Suprapubic skin (tissue), 4 donors: ENCODE data around the gene HDGFL2. TPM values are rescaled to one million over a fixed set of nuclear protein-coding genes. Genes with fewer than 3 reads are reported as not detected.
A peak's percentile ranks its signal among the peaks of the same experiment; 100 is the strongest.

Experiments
- DNase-seq, 2 donors: peaks; one replicate each; pipeline ENCODE4 v3.0.0-alpha.2; 2019; ENCODE audit warnings: low spot score in 2 of 2
- H3K27ac ChIP-seq: fragments of 200-600 bp; sonication (generic); one replicate; pipeline ENCODE4 v1.5.1; 2019
- H3K27me3 ChIP-seq: fragments of 200-600 bp; sonication (generic); one replicate; pipeline ENCODE4 v1.5.1; 2019
- H3K36me3 ChIP-seq: fragments of 200-600 bp; sonication (generic); one replicate; pipeline ENCODE4 v1.5.1; 2019
- H3K4me1 ChIP-seq: fragments of 200-600 bp; sonication (generic); one replicate; pipeline ENCODE4 v1.5.1; 2019
- H3K4me3 ChIP-seq: fragments of 200-600 bp; sonication (generic); one replicate; pipeline ENCODE4 v1.5.1; 2019; ENCODE audit warnings: mild to moderate bottlenecking
- H3K9me3 ChIP-seq: fragments of 200-600 bp; sonication (generic); one replicate; pipeline ENCODE4 v1.5.1; 2019
- EP300 ChIP-seq: sonication (generic); formaldehyde crosslinking; IDR thresholded peaks from one replicate; pipeline ENCODE4 v1.6.1; 2017; ENCODE audit warnings: antibody characterized with exemption
- POLR2A ChIP-seq, 2 donors: fragments of 450-650 bp; IDR thresholded peaks; one replicate each; pipeline ENCODE4 v1.6.1; 2017; ENCODE audit warnings: antibody characterized with exemption in 2 of 2, mild to moderate bottlenecking in 2 of 2, moderate library complexity in 2 of 2
- POLR2AphosphoS5 ChIP-seq, 3 donors: sonication (generic); formaldehyde crosslinking; IDR thresholded peaks; one replicate each; pipeline ENCODE4 v1.6.1; 2017; ENCODE audit warnings: antibody characterized with exemption in 3 of 3
- WGBS: methylation state at CpG from one replicate; pipeline ENCODE4 v1.1.5; 2018; 5-methylcytosine and 5-hydroxymethylcytosine counted together
- total RNA-seq, 4 donors: library from RNA; depleted of rRNA; stranded (reverse); fragments of >200 nt; gene quantifications; one replicate each; pipeline ENCODE4 v1.1.0, GENCODE V29; 2016
- TF ChIP-seq, protein P1 (sequence below), 2 donors: fragments of 200-600 bp in 1 of 2; fragments of 450-650 bp in 1 of 2; sonication (generic) in 1 of 2; IDR thresholded peaks; one replicate each; pipeline ENCODE4 v1.5.1; 2016 to 2019; ENCODE audit warnings: antibody characterized with exemption in 2 of 2, mild to moderate bottlenecking in 1 of 2, moderate library complexity in 1 of 2

Gene HDGFL2
- total RNA-seq, 4 donors from 2014 or later: 23.0 to 27.4 (median 23.4) TPM

DNA sequence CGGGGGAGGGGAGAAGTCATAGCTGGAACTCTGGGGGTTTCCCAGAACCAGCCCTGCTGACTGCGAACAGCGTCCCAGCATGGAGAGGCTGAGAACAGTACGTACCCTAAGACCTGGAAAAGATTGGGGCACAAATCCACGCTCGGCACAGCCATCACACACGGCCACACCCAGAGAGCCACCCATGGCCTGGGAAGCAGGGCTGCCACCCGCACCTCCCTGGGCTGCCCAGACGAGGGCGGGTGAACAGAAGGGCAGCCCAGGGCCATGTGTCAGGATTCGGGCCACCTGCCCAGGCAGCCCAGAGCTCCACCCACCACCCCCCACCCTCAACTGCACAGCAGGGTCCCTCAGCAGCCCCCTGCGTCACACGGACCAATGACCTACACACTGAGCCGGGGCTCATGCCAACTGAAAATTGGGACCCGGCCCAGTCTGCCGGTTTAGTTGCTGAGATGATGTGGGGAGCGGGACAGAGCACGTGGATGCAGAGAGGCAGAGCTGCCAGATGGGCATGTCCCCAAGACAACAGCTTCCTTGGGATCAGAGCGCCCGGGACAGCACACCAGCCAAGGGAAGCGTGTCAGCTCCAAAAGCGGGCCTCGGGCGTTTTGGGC is 23.0 kb upstream of the HDGFL2 start:
- WGBS: 54% methylated on average over 6 of the region's 24 CpGs
- DNase-seq: peak in 1 of 2 donors; percentile 79
- H3K36me3 ChIP-seq: peaks cover 92% of the 10 kb centered on the region

DNA sequence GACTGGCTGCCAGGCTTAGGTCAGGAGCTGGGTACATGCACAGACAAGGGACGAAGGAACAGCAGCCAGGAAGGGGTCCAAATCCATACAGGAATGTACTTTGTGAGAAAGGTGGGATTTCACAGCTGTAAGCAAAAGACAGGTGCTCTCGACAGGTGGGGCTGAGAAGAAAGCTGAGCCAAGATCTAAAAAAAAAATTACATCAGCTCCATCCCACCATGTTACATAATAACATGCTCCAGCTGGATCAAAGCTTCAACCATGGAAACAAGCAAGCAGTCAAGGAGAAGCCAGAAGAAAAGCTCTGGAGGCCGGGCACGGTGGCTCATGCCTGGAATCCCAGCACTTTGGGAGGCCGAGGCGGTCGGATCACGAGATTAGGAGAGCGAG is 22.5 kb upstream of the HDGFL2 start:
- peaks cover 88% of the 10 kb centered on the region for H3K36me3 ChIP-seq
- no peaks in the 10 kb centered on the region for H3K27me3 ChIP-seq
- 45% methylated on average over 9 of the region's 9 CpGs for WGBS
- no peak for DNase-seq
- no peaks in the 10 kb centered on the region for H3K9me3 ChIP-seq
- TF ChIP-seq POLR2AphosphoS5 (IDR thresholded peaks at IDR 0.05) (no peak), POLR2A (IDR thresholded peaks at IDR 0.05) (no peak), EP300 (no peak)
- TF ChIP-seq, protein P1, sequence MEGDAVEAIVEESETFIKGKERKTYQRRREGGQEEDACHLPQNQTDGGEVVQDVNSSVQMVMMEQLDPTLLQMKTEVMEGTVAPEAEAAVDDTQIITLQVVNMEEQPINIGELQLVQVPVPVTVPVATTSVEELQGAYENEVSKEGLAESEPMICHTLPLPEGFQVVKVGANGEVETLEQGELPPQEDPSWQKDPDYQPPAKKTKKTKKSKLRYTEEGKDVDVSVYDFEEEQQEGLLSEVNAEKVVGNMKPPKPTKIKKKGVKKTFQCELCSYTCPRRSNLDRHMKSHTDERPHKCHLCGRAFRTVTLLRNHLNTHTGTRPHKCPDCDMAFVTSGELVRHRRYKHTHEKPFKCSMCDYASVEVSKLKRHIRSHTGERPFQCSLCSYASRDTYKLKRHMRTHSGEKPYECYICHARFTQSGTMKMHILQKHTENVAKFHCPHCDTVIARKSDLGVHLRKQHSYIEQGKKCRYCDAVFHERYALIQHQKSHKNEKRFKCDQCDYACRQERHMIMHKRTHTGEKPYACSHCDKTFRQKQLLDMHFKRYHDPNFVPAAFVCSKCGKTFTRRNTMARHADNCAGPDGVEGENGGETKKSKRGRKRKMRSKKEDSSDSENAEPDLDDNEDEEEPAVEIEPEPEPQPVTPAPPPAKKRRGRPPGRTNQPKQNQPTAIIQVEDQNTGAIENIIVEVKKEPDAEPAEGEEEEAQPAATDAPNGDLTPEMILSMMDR (IDR thresholded peaks at IDR 0.05): no peak
- peaks cover 27% of the 10 kb centered on the region for H3K4me1 ChIP-seq
- no peak overlapping the region for H3K4me3 ChIP-seq
- no peak overlapping the region for H3K27ac ChIP-seq

More for the DNA sequence above, 23.0 kb upstream of the HDGFL2 start:
- H3K27me3 ChIP-seq: no peaks in the 10 kb centered on the region
- peaks cover 22% of the 10 kb centered on the region for H3K4me1 ChIP-seq
- H3K27ac ChIP-seq: peak overlapping the region; percentile 49
- TF ChIP-seq, protein P1 (IDR thresholded peaks at IDR 0.05): no peak
- TF ChIP-seq POLR2AphosphoS5 (IDR thresholded peaks at IDR 0.05): no peak
- TF ChIP-seq EP300: no peak
- TF ChIP-seq POLR2A (IDR thresholded peaks at IDR 0.05): no peak
- H3K4me3 ChIP-seq: no peak overlapping the region
- no peaks in the 10 kb centered on the region for H3K9me3 ChIP-seq

DNA sequence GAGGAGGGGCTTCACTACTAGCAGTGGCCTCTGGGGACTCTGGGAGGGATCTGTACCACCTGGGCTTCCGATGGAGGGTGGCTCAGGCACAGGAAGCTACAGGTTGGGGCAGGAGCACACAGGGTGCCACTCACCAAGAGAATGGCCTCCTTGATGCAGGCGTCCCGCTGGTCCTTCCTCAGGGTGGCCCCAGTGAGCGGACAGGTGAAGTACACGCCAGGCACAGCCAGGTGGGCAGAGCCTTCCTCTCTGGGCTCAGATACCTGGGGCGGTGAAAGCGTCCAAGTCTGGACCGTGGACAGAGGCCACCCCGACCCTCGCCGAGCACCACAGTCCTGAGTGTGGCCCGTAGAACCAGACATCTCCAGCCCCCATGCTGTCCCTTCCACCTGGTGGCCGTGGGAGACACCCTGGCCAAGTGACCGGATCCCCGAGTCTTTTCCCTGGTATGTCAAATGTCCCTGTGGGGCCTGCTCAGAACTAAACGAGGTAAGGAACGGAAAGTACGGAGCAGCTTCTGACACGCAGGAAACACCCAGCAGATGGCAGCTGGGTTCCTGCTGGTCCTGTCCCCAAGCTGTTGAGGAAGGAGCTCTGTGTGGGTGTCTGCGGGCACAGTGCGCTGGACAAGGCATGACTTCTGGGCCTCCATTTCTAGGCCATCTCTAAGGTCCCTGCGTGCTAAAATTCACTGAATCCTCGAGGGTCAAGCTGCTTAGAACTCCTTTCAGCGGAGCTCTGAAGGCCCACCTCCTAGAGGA is 19.7 kb upstream of the HDGFL2 start:
- DNase-seq: no peak
- peaks cover 52% of the 10 kb centered on the region for H3K4me1 ChIP-seq
- H3K36me3 ChIP-seq: peaks cover 63% of the 10 kb centered on the region
- H3K4me3 ChIP-seq: no peak overlapping the region
- WGBS: 88% methylated on average over 8 of the region's 24 CpGs
- H3K27ac ChIP-seq: no peak overlapping the region
- no peaks in the 10 kb centered on the region for H3K27me3 ChIP-seq
- no peaks in the 10 kb centered on the region for H3K9me3 ChIP-seq
- TF ChIP-seq POLR2AphosphoS5 (IDR thresholded peaks at IDR 0.05) (no peak), POLR2A (IDR thresholded peaks at IDR 0.05) (no peak), EP300 (no peak)
- TF ChIP-seq, protein P1 (IDR thresholded peaks at IDR 0.05): no peak

DNA sequence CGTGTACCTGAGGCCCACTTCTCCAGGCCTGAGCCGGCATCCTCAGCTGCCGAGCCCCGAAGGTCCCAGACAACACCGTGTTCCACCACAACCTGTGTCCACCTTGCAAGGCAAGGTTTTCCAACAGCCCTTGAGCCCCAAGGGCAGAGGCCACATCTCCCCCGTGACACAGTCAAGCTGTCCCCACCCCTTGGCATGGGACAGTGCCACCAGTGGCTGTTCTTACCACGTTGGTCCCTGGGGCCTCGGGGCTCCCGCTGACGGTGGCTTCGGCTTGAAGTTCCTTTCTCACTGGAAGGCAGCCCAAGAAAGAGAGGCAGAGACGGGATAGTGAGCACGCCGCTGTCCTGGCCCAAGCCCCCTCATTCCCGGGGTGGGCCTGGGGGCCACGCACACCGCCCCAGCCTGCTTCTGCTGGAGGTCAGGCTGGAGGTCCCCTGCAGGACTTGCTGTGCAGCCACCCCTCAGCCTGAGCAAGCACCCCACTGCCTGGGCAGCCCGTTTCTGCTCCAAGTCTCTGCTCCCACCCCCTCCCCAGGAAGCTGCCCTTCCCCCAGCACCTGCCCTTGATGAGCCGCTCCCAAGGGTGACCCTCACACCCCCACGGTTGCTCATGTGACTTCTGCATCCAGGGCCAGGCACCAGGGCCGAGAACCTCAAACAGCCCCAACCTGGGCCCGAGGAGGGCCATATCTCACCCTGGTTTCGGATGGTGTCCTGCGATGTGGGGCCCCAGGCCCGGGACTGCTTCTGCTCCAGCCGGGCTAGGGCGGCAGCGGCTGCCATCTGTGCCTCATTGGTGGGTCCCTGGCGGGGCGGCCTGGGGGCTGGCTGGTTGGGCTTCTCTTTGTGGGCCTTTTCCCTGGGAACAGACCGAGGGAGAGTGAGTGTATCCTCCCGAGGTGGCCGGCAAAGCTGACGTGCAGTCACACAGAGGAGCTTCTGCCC is 18.6 kb upstream of the HDGFL2 start:
- DNase-seq: no peak
- Histone ChIP-seq H3K4me1 (peaks cover 56% of the 10 kb centered on the region), H3K27me3 (no peaks in the 10 kb centered on the region), H3K36me3 (peaks cover 52% of the 10 kb centered on the region), H3K27ac (no peak overlapping the region), H3K9me3 (no peaks in the 10 kb centered on the region), H3K4me3 (no peak overlapping the region)
- 73% methylated on average over 8 of the region's 34 CpGs for WGBS
- TF ChIP-seq POLR2AphosphoS5 (IDR thresholded peaks at IDR 0.05) (no peak), EP300 (no peak), POLR2A (IDR thresholded peaks at IDR 0.05) (no peak)
- TF ChIP-seq, protein P1 (IDR thresholded peaks at IDR 0.05): no peak
